NCI-H82 treated with DMSO at 0.1 percent for 48 hours (cell line): ENCODE results near the gene METTL25B.

ENCODE experiments used
- DNase-seq: peaks from one replicate; lab custom pipeline; 2025; ENCODE audit not compliant: unreplicated experiment; lab: John Stamatoyannopoulos, UW

Gene METTL25B

DNA sequence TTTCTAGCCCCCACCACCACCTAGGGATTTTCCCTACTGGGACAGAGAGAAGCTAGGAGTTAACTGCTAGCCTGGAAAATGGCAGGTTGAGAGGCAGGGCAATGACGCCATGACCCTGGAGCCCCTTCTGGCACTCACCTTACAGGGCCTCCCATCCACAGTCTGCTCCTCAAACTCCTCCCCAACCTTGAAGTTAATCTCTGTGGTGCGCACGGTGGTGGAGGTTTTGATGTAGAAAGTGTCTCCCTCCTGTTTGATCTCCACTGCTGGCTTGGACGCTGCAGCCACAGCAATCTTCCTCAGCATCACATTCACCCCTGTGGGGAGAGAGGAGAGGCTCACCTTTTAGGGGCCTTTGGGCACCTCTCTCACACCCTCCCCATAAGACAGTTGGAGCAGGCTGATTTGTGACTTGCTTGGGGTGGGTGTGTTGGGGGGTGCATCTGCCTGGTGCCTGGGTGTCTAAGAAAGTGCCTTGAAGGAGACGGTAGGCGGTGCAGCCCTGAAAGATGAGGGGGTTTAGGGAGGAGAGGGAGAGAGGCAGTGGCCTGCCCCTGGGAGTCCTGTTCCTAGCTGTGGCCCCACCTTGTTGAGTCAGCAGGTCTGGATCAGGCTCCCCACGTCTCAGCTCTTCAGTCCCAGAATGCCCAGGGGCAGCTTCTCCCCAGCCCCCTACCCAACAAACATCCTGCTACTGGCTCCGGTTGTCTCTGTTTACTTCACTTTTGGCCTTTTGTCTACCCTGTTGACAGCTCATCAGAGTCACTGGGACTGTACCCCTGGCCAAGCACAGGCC lies 27.3 kb upstream of the METTL25B start:
- DNase-seq: no peak

DNA sequence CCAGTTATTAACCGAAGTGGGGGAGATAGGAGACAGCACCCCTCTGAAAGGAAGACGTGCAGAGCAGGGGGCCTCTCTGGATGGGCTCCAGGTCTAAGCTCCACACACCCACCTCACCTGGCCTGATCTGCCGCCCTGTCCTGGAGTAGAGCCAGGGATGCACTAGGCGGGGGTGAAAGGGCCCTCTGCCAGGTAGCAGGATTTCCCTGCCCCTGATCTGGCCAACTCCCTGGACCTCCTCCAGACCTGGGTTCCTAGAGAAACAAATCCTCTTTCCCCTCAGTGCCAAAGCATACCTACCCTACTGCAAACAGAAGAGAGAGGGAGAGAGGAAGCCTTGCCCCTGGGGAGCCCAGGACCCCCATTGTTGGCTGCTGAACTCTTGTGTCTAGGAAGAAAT lies 24.9 kb upstream of the METTL25B start:
- DNase-seq: no peak

DNA sequence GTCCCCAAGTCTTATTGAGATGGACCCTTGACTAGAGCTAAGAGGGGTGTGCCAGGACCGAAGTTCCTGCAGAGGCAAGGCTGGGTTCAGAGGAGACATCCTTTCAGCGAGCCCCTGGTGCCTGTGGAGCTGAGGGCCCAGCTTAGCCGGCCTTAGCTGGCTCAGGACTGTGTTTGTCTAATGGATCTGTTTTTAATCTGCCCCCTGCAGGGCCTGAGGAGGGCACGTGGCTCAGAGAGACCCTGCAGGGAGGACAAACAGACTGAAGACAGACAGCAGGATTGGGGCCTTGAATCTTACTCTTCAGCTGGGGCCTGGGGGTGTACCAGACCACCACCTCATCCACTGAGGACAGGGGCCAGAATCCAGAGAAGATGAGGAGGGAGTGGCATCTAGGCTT lies 24.5 kb upstream of the METTL25B start:
- DNase-seq: peak; percentile 80

DNA sequence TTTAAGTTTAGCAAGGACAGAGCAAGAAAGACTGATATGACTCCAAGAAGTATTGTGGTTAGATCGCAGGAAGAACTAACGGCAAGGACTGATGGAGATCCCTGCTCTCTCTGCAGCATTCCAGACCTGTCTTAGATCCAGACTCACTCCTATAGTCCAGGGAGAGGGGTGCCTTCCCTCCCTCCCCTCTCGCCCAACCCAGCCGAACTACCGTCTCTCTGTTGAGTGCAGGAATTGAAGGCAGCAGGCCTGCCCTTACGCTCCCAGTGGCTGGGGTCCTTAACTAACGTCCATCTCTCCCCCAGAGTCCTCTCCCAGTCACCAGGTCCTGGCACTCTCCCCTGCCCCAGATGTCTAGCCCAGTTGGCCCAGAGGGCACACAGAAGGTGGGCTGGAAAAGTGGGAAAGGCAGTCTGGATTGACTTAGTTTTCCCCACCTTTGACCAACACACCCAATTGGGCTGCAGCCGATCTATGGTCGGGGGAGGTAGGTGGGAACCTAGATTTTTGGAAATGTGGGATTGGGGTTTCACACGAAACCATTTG lies 24.0 kb upstream of the METTL25B start:
- no peak for DNase-seq

DNA sequence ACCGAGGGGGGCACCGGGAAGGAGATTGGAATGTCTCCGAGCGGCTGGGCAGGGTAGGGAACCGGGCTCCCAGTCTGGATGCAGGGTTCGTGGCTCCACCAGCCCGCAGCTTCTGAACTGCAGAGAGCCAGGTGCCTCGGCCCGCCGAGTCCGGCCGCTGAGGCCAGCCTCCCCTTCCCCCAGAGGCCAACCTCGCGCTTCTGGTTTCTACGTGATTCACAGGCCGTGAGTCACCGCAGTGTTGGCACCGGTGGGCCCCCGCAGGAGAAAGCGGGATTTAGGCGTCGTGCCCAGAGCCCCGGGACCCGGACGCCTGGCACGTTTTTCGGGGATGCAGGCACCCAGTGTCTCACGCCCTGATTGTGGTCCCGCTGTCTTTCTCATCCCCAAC lies 23.3 kb upstream of the METTL25B start:
- DNase-seq: no peak

DNA sequence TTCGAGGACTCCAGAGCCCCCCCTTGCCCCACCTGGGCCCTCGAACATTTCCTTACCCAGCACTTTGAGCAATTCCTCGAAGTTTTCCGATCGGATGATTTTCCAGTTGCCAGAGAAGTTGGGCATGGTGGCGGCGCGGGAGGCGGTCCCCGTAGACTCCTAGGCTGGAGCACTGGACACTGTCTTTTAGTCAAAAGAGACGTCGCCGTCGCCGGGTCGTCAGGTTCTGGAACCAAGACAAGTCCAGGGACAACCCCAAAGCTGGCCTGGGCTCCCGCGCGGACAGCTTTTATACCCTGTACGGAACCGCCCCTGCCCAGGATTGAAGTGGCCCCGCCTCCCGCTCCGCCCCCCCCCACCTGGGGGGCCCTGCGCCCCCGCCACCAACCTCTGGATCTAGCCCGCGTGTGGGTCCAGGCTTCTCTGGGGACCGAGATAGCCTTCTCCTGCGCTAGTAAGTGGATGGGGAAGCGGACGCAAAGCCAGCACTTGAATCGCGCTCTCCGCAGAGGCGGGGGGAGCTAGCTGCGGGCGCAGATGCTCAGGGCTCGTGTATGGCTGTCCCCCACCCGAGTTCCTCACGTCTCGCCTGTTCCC lies 22.9 kb upstream of the METTL25B start, which contains the start of gene CRABP2:
Gene CRABP2, minus strand, starts transcription at position 263 of the 597 bp plus-strand sequence. Its CDS starts 137 bp downstream, at position 126.
- peak; percentile 88 for DNase-seq

DNA sequence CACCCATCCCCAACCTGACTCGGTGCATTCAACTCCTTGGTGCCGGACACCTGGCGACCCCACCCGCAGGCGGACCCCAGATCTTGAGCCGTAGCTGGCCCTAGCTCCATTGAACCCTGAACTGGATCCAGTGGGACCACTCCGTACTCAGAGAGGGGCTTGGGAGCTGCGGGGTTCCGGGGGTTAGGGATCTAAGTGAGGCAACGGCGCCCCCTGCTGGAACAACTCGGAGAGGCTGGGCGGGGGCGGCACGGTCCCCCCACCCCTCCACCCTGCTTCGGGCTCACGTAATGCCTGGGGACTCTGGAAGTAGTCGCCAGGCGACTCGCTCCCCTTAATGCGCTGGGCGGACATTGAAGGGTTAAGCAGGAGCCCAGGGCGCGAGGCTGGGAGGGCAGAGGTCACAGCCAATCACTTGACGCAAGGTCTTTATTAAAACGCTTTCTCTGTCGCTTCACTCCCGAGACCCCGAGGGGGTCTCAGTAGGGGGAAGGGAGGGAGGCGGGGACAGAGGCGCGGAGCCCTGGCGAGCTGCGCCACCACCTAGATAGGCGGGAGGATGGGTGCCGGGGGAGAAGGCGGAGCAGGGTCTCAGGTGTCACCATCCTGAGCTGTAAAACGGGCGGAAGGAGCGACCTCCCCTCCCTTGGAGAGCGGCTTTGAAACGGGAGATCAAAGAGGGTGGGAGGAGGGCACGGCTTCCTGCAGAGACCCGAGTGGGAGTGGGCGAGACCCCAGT lies 22.2 kb upstream of the METTL25B start:
- peak; percentile 89 for DNase-seq

DNA sequence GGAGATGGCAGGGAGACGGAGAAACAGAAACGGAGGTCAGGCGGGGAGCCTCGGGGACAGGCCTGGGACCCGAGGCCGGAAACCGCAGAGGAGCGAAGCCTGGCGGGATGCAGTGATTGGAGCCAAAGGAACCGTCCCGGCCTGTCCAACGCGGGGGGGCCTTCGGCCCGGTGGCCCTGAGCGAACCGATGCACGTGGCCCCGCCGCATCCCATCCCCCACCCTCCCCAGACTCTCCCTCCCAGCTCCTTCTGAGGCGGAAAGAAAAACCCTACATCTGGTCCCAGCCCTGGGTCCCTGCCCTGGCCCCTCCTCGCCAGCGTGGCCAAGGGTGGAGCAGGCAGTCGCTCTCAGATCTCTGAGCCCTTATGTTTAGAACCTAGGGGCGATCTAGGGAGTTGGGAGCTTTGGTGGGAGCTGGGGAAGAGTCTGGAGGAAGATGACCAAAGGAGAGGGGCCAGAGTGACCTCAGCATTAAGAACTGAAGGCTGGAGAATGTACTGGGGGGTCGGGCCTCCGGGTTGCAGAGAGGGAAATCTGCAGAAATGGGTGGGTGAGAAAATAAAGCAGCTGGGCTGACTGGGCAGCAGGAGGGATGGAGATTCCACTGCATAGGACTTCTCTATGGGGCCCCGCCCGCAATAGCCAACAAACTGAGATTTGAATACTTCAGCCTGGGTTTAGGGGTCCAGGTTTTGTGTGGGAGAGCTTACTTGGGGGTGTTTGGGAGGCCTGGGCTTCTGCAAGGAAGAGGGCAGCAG lies 21.4 kb upstream of the METTL25B start:
- peak; percentile 76 for DNase-seq

DNA sequence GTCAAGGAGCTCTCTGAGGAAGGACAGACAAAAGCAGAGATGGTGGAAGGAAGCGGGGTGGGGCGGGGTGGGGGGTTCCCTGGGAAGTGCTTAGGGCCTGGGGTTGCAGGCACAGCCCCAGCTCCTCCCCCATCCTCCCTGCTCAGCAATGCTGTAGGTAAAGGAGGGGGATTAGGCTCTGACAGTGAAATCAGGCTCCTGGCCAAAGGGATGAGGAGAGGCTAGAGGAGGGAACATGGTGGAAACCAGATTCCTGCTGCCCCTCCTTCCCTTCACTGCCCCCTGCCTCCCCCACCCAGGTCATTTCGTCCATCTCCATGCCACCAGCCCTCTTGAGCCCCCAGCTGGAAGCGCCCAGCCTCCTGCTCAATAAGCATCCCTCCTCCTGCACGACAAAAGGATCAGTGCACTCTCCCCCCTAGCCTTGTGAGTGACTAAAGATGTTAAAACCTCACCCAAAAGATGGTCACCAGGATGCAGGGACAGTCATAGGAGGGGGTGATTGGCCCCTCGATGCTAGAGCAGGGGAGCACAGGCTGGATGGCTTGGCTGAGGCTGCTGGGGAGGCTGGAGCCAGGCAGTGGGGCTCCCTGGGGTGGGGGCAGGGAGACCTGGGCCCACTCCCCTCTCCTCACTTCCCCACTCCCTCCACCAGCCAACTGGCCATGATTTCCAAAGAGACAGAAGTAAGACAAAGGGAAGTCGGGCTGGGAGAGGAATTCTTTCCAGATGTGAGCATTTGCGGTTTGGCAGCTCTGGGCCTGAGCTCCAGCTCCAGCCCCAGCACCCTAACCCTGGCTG lies 20.7 kb upstream of the METTL25B start:
- DNase-seq: peak; percentile 69

DNA sequence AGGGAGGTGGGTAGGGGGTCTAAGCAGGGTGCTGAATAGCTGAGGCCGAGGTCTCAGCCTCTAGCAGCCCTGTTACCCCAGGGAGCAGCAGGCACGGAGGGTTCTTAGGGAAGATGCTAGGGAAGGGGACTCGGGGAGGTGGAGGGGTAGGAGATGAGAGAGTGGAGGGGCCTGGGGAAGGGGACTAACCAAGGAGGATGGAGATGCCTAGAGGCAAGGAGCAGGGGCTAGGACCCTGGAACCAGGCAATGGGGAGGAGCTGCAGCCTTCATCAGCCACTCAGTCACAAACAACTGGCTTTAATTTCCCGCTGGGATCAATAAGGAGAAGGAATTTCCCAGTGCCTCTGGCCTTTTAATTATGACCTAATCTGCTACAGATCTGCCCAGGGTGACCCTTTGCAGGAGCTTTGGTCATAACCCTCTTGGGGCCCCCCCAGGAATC lies 20.0 kb upstream of the METTL25B start:
- no peak for DNase-seq

DNA sequence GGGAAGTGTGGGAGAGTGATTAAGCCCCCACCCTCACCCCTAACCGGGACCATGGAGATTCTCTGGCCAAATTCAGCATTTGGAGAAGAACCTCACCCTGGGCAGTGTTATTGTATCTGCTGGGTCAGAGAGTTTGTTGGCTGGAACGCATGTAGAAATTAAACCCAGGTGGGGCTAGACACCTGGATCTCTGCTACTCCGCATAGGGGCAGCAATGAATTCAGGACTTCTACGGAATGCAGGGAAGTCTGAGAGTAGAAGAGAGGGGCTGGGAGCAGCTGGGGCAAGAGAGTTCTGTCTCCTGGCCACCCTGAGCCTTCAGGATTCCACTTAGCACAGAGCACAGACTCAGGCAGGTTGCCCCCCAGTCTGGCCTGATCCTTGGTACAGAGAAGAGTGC lies 19.2 kb upstream of the METTL25B start:
- no peak for DNase-seq

DNA sequence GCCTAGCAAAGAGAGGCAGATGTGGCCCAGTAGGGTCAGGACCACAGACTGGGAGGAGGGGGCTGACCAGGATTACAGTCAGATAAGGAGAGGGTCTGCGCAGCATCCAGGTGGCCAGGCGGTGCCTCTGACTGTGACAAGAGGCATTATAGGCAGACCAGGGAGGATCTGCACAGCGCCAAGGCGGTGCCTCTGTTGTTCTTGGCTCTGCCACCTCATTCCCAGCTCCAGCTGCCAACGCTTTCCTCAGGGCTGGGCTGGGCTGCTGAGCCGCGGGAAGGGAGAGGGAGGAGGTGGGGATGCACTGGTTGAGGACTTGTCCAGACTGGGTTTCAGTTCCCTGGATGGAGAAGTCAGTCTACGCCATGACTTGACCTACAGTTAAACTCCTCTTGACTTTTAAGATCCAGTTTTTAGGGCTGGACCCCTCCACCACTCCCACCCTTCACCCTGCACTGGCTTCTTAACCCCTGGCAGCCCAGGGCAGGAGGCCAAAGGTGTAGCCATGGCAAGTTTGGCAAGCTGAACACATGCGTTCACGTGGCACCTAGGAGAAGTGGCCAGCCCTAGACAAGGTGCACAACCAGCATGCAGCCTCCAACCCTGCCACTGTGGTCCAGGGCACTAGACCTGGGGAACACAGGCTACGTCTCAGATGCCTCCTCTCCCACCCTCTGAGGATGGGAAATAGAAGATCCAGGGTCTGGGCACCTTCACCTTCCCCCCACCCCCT lies 18.3 kb upstream of the METTL25B start:
- no peak for DNase-seq

DNA sequence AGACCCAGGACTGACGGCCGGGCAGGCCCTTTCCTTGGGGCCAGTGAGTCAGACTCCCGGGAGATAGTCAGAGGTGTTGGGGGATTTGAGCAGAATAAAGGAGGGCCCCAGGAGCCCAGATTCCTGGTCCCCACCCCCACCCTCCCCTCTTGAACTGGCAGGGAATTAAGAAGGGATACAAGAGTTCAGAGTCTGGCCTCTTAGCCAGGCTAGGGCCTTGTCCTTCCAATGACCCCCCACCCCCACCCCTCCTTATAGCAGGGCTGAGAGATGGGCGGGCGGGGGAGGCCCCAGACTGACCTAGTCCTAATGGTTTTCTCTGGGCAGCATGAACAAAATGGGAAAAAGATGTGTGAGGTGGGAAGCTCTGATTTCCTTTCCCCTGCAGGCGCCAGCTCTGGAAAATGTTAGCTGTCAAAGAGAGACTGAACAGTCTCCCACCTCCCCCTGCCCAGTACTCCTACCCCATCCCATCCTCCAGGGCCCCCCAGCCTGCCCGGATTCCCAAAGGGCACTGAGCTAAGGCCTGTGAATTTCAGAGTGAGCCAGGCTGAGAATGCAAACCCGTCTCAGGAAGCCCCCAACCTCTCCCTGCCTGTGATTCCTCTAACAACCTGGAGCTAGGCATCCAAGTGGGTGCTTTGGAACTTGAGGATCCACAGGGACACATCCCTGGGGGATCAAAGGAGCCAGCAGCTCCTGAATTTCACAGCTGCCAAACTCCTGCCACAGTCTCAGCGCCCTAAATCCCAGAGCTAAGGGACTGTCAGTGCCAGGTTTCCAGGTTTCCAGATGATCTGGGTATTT lies 17.1 kb upstream of the METTL25B start:
- DNase-seq: no peak

DNA sequence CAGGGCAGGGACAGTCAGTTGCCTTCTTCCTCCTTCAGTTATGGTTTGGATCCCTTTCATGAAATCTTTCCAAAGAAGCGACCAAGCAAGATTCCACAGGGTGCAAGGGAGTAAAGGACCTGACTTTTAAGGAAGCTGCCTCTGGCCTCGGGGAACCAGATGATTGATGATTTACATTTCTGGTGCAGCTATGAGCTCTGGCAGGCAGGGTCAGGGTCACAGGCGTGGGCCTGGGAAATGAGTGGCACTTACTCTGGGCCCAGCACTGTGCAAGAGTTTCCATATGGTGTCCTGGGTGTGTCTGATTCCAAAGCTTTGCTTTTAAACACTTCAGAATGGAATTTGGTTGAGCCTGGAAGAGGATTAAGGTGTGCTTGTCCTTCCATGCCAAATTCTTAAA lies 15.6 kb upstream of the METTL25B start:
- DNase-seq: no peak

DNA sequence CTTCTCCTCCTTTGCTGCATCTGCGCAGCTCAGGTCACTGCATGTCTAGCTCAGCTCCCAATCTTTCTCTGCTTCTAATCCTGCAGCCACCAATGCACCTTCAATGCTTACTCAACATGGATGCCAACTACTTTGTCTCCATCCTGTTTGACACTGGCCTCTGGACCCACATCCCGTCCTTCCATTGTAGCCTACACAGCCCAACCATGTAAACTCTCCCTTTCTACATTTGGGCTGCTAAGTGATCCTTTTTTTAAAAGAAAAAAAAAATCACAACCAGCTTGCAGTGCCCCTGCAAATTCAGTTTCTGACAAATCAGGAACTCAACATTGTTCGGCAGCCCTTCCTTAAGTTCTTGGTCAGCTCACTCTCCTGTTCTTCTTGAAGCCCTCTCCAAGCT lies 13.4 kb upstream of the METTL25B start:
- no peak for DNase-seq

DNA sequence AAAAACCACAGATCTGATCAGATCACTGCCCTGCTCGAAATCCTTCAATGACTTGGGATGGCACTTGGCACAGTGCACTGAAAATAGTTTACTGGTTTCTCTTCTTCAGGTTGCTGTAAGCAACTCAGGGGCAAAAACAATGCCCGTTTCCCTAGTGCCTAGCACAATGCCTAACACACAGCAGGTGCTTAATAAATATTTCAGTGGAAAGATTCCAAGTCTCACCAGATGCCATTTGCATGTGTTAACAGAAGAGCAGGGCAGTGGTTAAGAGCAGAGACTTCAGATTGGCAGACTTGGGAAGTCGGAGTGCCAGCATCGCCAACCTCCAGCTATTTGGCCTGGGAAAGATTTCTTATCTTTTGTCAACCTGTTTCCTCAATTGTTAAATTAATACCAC lies 10.9 kb upstream of the METTL25B start:
- DNase-seq: no peak

DNA sequence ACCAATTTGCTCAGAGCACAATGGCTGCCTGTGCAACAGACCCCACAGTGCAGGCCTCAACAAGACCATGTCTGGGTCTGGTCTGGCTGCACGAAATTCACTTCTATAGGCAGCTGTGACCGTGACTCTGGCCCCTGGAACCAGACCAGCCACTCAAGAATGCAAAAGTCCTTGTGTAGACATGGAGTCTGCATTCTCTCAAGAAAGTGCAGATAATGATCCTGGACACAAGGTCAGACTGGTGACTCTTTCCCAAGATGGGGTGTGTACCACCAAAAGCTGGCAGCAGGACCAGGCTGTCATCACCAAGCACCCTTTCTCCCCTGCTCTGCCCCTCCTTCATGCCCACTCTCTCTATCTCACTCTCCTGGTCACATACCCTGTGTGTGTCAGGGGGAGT lies 7.1 kb upstream of the METTL25B start:
- DNase-seq: no peak

DNA sequence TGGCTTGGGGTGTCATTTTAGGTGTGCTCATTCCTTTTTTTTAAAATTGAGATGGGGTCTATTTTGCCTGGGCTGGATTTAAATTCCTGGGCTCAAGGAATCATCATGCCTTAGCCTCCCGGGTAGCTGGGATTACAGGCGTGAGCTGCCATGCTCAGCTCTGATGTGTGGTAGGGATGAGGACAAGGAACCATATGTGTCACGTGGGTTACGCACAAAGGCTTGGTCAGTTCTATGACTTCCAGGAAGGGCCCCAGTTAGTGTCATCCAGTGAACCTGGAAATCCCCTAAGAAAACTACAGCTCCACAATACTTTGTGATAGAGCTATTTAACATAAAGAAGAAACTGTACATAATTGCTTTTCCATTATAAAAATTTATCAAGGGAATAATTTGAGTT lies 6.7 kb upstream of the METTL25B start:
- DNase-seq: no peak
